ENCODE data around the gene BTN1A1.

Gene BTN1A1

GRCh38 chr6:26533532-26533931 is 33.4 kb downstream of the BTN1A1 start:
- Histone ChIP-seq H2AFZ (ENCODE audit: low read depth, low read length, severe bottlenecking) (peak overlapping the region; percentile 96), H3K4me2 (ENCODE audit: low read depth, low read length, poor library complexity, severe bottlenecking) (peak overlapping the region; percentile 89), H3K9me3 (ENCODE audit: insufficient read depth, low read length) (no peaks in the 10 kb centered on the region), H3K9me2 (replicated peaks; ENCODE audit: insufficient read depth, low read length) (no peaks in the 10 kb centered on the region), H3K79me2 (ENCODE audit: insufficient read depth, low read length) (peaks cover 6% of the 10 kb centered on the region), H4K20me1 (ENCODE audit: low read depth, low read length) (no peaks in the 10 kb centered on the region), H3K27ac (ENCODE audit: low read depth, low read length) (peak overlapping the region; percentile 40; the same call in 1 of the 2 replicates), H3K36me3 (ENCODE audit: low read length) (no peaks in the 10 kb centered on the region), H3K9ac (ENCODE audit: low read length) (peak overlapping the region; percentile 62), H3K4me3 (ENCODE audit: insufficient read depth, low read length, poor library complexity, severe bottlenecking) (peak overlapping the region; percentile 65), H3F3A (ENCODE audit: insufficient read depth) (peaks cover 41% of the 10 kb centered on the region), H3K27me3 (ENCODE audit: low read length) (no peaks in the 10 kb centered on the region)
- TF ChIP-seq CTCF (IDR thresholded peaks at IDR 0.05; ENCODE audit: insufficient read depth, low read length, poor library complexity, severe bottlenecking) (no peak), EZH2phosphoT487 (conservative IDR thresholded peaks at IDR 0.05; ENCODE audit: low read length) (no peak)

- Histone ChIP-seq H3K4me2 (ENCODE audit: low read depth, low read length, poor library complexity, severe bottlenecking) (no peak overlapping the region), H3K9ac (ENCODE audit: low read length) (no peak overlapping the region)
Observed at GRCh38 chr6:26534681-26535465, 34.8 kb downstream of the BTN1A1 start.

GRCh38 chr6:26536571-26537159 is 36.6 kb downstream of the BTN1A1 start:
- H4K20me1 ChIP-seq (ENCODE audit: low read depth, low read length) = no peaks in the 10 kb centered on the region
- no peaks in the 10 kb centered on the region; the same call in 1 of the 2 replicates for H3K36me3 ChIP-seq (ENCODE audit: low read length)
- peak overlapping the region; percentile 84 for H3K27ac ChIP-seq (ENCODE audit: low read depth, low read length)
- H3K9ac ChIP-seq (ENCODE audit: low read length) = peak overlapping the region; percentile 95
- H3K9me3 ChIP-seq (ENCODE audit: insufficient read depth, low read length) = no peaks in the 10 kb centered on the region
- peaks cover 58% of the 10 kb centered on the region for H3F3A ChIP-seq (ENCODE audit: insufficient read depth)
- peak overlapping the region; percentile 97 for H3K4me3 ChIP-seq (ENCODE audit: insufficient read depth, low read length, poor library complexity, severe bottlenecking)
- H3K27me3 ChIP-seq (ENCODE audit: low read length) = no peaks in the 10 kb centered on the region
- peak overlapping the region; percentile 94 for H2AFZ ChIP-seq (ENCODE audit: low read depth, low read length, severe bottlenecking)
- peak overlapping the region; percentile 85 for H3K4me2 ChIP-seq (ENCODE audit: low read depth, low read length, poor library complexity, severe bottlenecking)
- TF ChIP-seq EZH2phosphoT487 (conservative IDR thresholded peaks at IDR 0.05; ENCODE audit: low read length) (no peak), CTCF (IDR thresholded peaks at IDR 0.05; ENCODE audit: insufficient read depth, low read length, poor library complexity, severe bottlenecking) (no peak)
- H3K79me2 ChIP-seq (ENCODE audit: insufficient read depth, low read length) = peaks cover 34% of the 10 kb centered on the region
- no peaks in the 10 kb centered on the region for H3K9me2 ChIP-seq (replicated peaks; ENCODE audit: insufficient read depth, low read length)

More at GRCh38 chr6:26534681-26535465, 34.8 kb downstream of the BTN1A1 start:
- H3K4me3 ChIP-seq (ENCODE audit: insufficient read depth, low read length, poor library complexity, severe bottlenecking) = no peak overlapping the region
- no peaks in the 10 kb centered on the region for H3K9me2 ChIP-seq (replicated peaks; ENCODE audit: insufficient read depth, low read length)
- H3K36me3 ChIP-seq (ENCODE audit: low read length) = no peaks in the 10 kb centered on the region
- no peak overlapping the region for H3K27ac ChIP-seq (ENCODE audit: low read depth, low read length)
- TF ChIP-seq CTCF (IDR thresholded peaks at IDR 0.05; ENCODE audit: insufficient read depth, low read length, poor library complexity, severe bottlenecking) = no peak
- no peak for TF ChIP-seq EZH2phosphoT487 (conservative IDR thresholded peaks at IDR 0.05; ENCODE audit: low read length)
- no peaks in the 10 kb centered on the region for H3K27me3 ChIP-seq (ENCODE audit: low read length)
- peaks cover 54% of the 10 kb centered on the region for H3F3A ChIP-seq (ENCODE audit: insufficient read depth)
- H3K9me3 ChIP-seq (ENCODE audit: insufficient read depth, low read length) = no peaks in the 10 kb centered on the region
- peaks cover 19% of the 10 kb centered on the region for H3K79me2 ChIP-seq (ENCODE audit: insufficient read depth, low read length)
- no peaks in the 10 kb centered on the region for H4K20me1 ChIP-seq (ENCODE audit: low read depth, low read length)
- no peak overlapping the region for H2AFZ ChIP-seq (ENCODE audit: low read depth, low read length, severe bottlenecking)
